Tibial artery (tissue), 4 donors: ENCODE measurements around the gene NDST3.

ENCODE experiments used
- DNase-seq, 2 donors: peaks; one replicate each; pipeline ENCODE4 v3.0.0-alpha.2; 2019
- H3K27ac ChIP-seq, 2 donors: fragments of 200-600 bp; sonication (generic) in 1 of 2; 1 replicate in 1 of 2; 2 replicates in 1 of 2; pipeline ENCODE4 v1.5.1; 2018 to 2019; ENCODE audit warnings: mild to moderate bottlenecking in 1 of 2
- H3K27me3 ChIP-seq, 2 donors: fragments of 200-600 bp; sonication (generic) in 1 of 2; one replicate each; pipeline versions ENCODE4 v1.5.1 to v1.6.0; 2016 to 2019
- H3K36me3 ChIP-seq, 3 donors: fragments of 200-600 bp; sonication (generic) in 2 of 3; one replicate each; pipeline ENCODE4 v1.5.1; 2016 to 2019; ENCODE audit warnings: mild to moderate bottlenecking in 2 of 3
- H3K4me1 ChIP-seq, 4 donors: fragments of 200-600 bp; sonication (generic) in 2 of 4; 1 replicate in 3 of 4; 2 replicates in 1 of 4; pipeline ENCODE4 v1.5.1; 2016 to 2019
- H3K4me3 ChIP-seq, 2 donors: fragments of 200-600 bp; sonication (generic) in 1 of 2; 1 replicate in 1 of 2; 2 replicates in 1 of 2; pipeline ENCODE4 v1.5.1; 2018 to 2019; ENCODE audit warnings: mild to moderate bottlenecking in 2 of 2
- H3K9me3 ChIP-seq, 3 donors: fragments of 200-600 bp; sonication (generic) in 1 of 3; one replicate each; pipeline ENCODE4 v1.5.1; 2016 to 2019
- intact Hi-C: fragments of 100-400 bp; cut with DNase I; formaldehyde crosslinking; loops from one replicate; pipeline ENCODE4 v1.15.0; 2023; ENCODE audit warnings: low total_unique reads
- TF ChIP-seq, protein P1 (sequence below), 2 experiments: fragments of 200-600 bp in 1 of 2; fragments of 450-650 bp in 1 of 2; IDR thresholded peaks; one replicate each; pipeline ENCODE4 v1.5.1; 2017 to 2019; ENCODE audit warnings: antibody characterized with exemption in 2 of 2, mild to moderate bottlenecking in 1 of 2, moderate library complexity in 1 of 2

NDST3 gene

DNA sequence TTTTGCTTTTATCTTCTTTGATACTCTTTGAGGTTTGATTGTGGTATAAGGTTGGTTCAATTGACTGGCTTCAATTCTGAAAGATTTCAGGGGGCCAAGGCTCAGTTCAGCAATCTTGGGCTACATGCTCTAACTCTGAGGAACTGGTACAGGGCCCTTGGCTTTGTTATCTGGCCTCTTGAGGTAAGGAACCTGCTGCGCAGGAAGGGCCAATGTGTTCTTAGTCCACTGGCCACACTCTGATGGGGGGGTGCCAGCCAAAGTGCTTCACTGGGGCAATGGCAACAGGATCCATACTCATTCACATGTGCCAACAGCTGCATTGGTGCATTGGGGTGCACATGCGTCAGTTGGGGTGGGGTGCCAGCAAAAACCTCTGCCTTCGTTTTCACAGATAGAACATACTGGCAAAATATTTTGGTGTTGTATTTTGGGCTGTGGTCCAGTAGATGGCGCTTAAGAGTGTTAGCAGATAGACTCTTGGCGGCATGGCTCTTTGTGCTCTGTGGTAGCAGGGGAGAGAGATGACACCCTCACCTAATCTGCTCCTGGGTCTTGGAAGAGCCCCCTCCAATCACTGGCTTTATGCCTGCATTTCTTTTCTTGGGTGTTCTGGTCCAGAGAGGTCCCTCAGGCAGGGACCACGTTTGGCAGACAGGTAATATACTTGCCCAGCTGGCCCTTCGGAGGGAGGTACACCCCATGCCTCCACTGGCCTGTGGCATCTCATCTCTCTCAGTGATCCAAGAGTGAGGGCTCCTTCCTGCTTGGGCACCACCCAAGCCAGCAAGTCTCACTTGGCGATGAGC, 42.9 kb downstream of the NDST3 start:
- no peak for DNase-seq
- H3K9me3 ChIP-seq, result no peaks in the 10 kb centered on the region
- H3K27ac ChIP-seq, result no peak overlapping the region
- intact Hi-C loops, result no loop called here
- TF ChIP-seq, protein P1, sequence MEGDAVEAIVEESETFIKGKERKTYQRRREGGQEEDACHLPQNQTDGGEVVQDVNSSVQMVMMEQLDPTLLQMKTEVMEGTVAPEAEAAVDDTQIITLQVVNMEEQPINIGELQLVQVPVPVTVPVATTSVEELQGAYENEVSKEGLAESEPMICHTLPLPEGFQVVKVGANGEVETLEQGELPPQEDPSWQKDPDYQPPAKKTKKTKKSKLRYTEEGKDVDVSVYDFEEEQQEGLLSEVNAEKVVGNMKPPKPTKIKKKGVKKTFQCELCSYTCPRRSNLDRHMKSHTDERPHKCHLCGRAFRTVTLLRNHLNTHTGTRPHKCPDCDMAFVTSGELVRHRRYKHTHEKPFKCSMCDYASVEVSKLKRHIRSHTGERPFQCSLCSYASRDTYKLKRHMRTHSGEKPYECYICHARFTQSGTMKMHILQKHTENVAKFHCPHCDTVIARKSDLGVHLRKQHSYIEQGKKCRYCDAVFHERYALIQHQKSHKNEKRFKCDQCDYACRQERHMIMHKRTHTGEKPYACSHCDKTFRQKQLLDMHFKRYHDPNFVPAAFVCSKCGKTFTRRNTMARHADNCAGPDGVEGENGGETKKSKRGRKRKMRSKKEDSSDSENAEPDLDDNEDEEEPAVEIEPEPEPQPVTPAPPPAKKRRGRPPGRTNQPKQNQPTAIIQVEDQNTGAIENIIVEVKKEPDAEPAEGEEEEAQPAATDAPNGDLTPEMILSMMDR (IDR thresholded peaks at IDR 0.05), result no peak
- no peak overlapping the region for H3K4me3 ChIP-seq
- H3K36me3 ChIP-seq, result no peaks in the 10 kb centered on the region
- no peaks in the 10 kb centered on the region for H3K4me1 ChIP-seq
- no peaks in the 10 kb centered on the region for H3K27me3 ChIP-seq

DNA sequence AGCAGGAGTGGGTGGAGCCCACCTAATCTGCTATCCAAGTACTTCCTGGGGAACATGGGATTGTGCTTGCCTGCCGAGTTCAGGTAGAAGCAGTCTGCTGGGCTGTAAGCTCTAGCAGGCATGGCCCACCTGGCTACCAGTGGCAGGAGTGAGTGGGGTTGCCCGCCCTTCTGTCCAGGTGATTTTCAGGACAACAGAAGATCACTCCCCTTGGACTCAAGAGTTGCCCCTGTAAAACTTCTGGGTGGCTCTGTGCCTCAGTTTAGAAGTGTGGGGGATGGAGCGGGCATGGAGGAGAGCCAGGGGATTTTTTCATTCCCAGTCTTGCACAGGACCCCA, 43.5 kb downstream of the NDST3 start:
- DNase-seq, result no peak
- Histone ChIP-seq H3K4me3 (no peak overlapping the region), H3K27ac (no peak overlapping the region), H3K36me3 (no peaks in the 10 kb centered on the region), H3K27me3 (no peaks in the 10 kb centered on the region), H3K4me1 (no peaks in the 10 kb centered on the region), H3K9me3 (no peaks in the 10 kb centered on the region)
- intact Hi-C loops, result no loop called here
- TF ChIP-seq, protein P1 (IDR thresholded peaks at IDR 0.05), result no peak

DNA sequence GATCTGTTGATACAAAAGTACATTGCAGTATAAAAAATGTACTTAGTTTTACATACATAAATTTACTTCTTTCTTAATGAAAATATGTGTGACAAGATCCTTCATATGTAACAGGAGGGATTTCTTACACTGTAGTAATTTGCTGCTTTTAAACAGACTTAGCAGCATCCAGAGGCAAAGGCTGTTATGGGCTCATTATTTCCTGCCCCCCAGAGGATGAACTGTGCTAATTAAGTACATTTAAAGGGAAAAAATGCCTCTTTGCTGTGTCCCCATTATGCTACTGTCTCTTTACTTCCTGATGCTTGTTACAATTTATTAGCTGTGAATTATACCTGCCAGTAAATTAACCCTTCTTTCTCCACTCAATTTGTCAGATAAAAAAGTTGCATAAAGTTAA, 47.1 kb downstream of the NDST3 start:
- H3K4me3 ChIP-seq, result no peak overlapping the region
- no peaks in the 10 kb centered on the region for H3K27me3 ChIP-seq
- H3K27ac ChIP-seq, result no peak overlapping the region
- H3K4me1 ChIP-seq, result no peaks in the 10 kb centered on the region
- no peaks in the 10 kb centered on the region for H3K36me3 ChIP-seq
- no peaks in the 10 kb centered on the region for H3K9me3 ChIP-seq
- intact Hi-C loops, result no loop called here
- DNase-seq, result no peak
- TF ChIP-seq, protein P1 (IDR thresholded peaks at IDR 0.05), result no peak

DNA sequence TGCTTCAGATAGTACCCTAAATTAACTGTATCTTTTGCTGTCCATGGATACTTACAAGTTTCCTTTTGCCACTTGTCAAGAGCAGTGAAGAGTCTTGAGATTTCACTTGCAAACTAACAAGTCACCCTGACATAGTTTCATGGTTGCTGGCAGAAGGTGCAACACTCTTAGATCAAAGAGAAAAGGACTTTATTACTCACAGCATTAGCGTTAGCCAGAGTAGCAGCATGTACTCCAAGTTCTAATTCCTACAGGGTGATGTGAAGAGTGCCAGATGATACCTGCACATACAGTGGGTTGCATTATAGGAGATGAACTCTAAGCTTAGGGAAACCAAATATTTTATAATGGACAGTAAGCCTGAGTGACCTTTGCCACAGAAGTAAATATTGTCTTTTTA, 47.9 kb downstream of the NDST3 start:
- Histone ChIP-seq H3K27ac (no peak overlapping the region), H3K4me3 (no peak overlapping the region), H3K4me1 (no peaks in the 10 kb centered on the region), H3K36me3 (no peaks in the 10 kb centered on the region), H3K9me3 (no peaks in the 10 kb centered on the region), H3K27me3 (no peaks in the 10 kb centered on the region)
- intact Hi-C loops, result no loop called here
- DNase-seq, result no peak
- TF ChIP-seq, protein P1 (IDR thresholded peaks at IDR 0.05), result no peak

DNA sequence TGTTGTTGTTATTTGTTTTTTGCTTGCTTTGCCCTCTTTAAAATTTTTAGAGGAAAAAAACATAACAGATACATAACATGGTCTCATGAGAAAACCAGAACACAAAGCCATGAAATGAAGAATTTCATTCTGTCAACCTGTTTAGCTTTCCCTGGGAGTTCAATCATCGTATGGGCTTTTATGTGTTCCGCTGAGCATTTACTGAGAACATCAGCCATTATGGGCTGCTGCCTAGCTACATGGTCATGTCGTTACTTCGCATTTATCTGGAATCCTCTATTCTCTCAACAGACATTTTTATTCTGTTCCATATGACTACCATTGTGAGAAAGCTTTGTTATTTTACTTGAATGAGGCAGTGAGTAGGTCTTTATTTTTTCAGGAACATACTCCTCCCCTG, 51.4 kb downstream of the NDST3 start:
- TF ChIP-seq, protein P1 (IDR thresholded peaks at IDR 0.05), result no peak
- H3K27me3 ChIP-seq, result no peaks in the 10 kb centered on the region
- no peaks in the 10 kb centered on the region for H3K4me1 ChIP-seq
- DNase-seq, result no peak
- H3K4me3 ChIP-seq, result no peak overlapping the region
- no peak overlapping the region for H3K27ac ChIP-seq
- no peaks in the 10 kb centered on the region for H3K36me3 ChIP-seq
- H3K9me3 ChIP-seq, result no peaks in the 10 kb centered on the region
- intact Hi-C loops, result no loop called here

DNA sequence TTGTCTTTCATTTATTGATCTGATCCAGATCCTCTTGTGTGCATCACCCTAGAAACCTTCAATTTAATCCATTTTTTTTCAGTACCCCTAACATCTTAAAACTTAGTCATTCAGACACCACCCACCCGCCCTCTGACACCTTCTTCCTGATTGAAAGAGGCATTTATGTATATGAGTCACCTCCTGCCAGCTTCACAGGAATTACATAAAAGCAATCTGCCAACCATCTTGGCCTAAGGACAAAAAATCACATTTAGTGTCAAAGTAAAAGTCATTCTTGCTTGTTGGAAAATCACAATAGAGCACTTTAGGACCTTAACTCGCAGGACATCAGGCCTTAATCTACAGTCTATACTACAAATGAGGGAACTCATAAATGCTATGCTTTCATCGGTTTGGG, 52.1 kb downstream of the NDST3 start:
- no peaks in the 10 kb centered on the region for H3K36me3 ChIP-seq
- H3K27ac ChIP-seq, result no peak overlapping the region
- no peaks in the 10 kb centered on the region for H3K9me3 ChIP-seq
- H3K4me3 ChIP-seq, result no peak overlapping the region
- DNase-seq, result no peak
- H3K4me1 ChIP-seq, result no peaks in the 10 kb centered on the region
- intact Hi-C loops, result no loop called here
- TF ChIP-seq, protein P1 (IDR thresholded peaks at IDR 0.05), result no peak
- no peaks in the 10 kb centered on the region for H3K27me3 ChIP-seq
